ENCODE results near the gene SLC35A4. TPM values are rescaled to one million over a fixed set of nuclear protein-coding genes. Genes with fewer than 3 reads are reported as not detected.
A peak's percentile ranks its signal among the peaks of the same experiment; 100 is the strongest.

SLC35A4 gene
- total and polyA plus RNA-seq, 2 of the 13 experiments (the other 11 are each of a cell fraction or from before 2014, with no cell fraction given) = 0.71 to 4.0 TPM

DNA sequence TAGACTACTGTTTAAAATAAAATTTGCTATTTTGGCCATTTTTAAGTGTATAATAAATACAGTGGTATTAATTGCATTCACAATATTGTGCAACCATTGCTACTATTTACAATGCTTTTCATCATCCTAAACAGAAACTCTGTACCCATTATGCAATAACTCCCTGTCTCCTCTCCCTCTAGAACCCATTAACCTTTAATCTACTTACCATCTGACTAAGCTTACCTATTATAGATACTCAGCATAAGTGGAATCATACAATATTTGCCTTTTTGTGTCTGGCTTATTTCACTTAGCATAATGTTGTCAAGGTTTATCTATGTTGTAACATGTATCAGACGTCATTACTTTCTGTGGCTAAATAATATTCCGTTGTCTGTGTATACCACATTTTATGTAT, 42.4 kb downstream of the SLC35A4 start (continued):
- TF ChIP-seq ZNF768 (CRISPR knock-in tag; IDR thresholded peaks at IDR 0.05) (no peak), CBX5 (CRISPR knock-in tag; IDR thresholded peaks at IDR 0.05; ENCODE audit: borderline replicate concordance) (no peak), FOXC1 (CRISPR knock-in tag; IDR thresholded peaks at IDR 0.05; ENCODE audit: borderline replicate concordance) (no peak), ZNF879 (CRISPR knock-in tag; IDR thresholded peaks at IDR 0.05) (no peak), GTF2F1 (IDR thresholded peaks at IDR 0.05; ENCODE audit: low read length) (no peak), FOXM1 (CRISPR knock-in tag; IDR thresholded peaks at IDR 0.05) (no peak), HCFC1 (IDR thresholded peaks at IDR 0.05; ENCODE audit: low read depth, low read length) (no peak), KLF11 (CRISPR knock-in tag; IDR thresholded peaks at IDR 0.05) (no peak), NFE2 (CRISPR knock-in tag; IDR thresholded peaks at IDR 0.05) (no peak), MZF1 (CRISPR knock-in tag; IDR thresholded peaks at IDR 0.05; ENCODE audit: borderline replicate concordance) (no peak), RNF2 (conservative IDR thresholded peaks at IDR 0.05; ENCODE audit: low read depth) (no peak), ZMYM2 (CRISPR knock-in tag; IDR thresholded peaks at IDR 0.05) (no peak), ZSCAN9 (CRISPR knock-in tag; IDR thresholded peaks at IDR 0.05; ENCODE audit: borderline replicate concordance) (peak; percentile 77), KLF15 (CRISPR knock-in tag; IDR thresholded peaks at IDR 0.05; ENCODE audit: borderline replicate concordance) (no peak), RCOR2 (CRISPR knock-in tag; IDR thresholded peaks at IDR 0.05) (peak; percentile 81)
- TF ChIP-seq, protein P1, sequence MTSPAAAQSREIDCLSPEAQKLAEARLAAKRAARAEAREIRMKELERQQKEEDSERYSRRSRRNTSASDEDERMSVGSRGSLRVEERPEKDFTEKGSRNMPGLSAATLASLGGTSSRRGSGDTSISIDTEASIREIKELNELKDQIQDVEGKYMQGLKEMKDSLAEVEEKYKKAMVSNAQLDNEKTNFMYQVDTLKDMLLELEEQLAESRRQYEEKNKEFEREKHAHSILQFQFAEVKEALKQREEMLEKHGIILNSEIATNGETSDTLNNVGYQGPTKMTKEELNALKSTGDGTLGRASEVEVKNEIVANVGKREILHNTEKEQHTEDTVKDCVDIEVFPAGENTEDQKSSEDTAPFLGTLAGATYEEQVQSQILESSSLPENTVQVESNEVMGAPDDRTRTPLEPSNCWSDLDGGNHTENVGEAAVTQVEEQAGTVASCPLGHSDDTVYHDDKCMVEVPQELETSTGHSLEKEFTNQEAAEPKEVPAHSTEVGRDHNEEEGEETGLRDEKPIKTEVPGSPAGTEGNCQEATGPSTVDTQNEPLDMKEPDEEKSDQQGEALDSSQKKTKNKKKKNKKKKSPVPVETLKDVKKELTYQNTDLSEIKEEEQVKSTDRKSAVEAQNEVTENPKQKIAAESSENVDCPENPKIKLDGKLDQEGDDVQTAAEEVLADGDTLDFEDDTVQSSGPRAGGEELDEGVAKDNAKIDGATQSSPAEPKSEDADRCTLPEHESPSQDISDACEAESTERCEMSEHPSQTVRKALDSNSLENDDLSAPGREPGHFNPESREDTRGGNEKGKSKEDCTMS (CRISPR knock-in tag; conservative IDR thresholded peaks at IDR 0.05) = no peak
- TF ChIP-seq, protein P2, sequence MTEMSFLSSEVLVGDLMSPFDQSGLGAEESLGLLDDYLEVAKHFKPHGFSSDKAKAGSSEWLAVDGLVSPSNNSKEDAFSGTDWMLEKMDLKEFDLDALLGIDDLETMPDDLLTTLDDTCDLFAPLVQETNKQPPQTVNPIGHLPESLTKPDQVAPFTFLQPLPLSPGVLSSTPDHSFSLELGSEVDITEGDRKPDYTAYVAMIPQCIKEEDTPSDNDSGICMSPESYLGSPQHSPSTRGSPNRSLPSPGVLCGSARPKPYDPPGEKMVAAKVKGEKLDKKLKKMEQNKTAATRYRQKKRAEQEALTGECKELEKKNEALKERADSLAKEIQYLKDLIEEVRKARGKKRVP (CRISPR knock-in tag; IDR thresholded peaks at IDR 0.05) = peak; percentile 55 to 98; a peak in 3 of 4 replicates
- TF ChIP-seq, protein P3, sequence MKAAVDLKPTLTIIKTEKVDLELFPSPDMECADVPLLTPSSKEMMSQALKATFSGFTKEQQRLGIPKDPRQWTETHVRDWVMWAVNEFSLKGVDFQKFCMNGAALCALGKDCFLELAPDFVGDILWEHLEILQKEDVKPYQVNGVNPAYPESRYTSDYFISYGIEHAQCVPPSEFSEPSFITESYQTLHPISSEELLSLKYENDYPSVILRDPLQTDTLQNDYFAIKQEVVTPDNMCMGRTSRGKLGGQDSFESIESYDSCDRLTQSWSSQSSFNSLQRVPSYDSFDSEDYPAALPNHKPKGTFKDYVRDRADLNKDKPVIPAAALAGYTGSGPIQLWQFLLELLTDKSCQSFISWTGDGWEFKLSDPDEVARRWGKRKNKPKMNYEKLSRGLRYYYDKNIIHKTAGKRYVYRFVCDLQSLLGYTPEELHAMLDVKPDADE (CRISPR knock-in tag; IDR thresholded peaks at IDR 0.05) = no peak
- TF ChIP-seq, protein P4, sequence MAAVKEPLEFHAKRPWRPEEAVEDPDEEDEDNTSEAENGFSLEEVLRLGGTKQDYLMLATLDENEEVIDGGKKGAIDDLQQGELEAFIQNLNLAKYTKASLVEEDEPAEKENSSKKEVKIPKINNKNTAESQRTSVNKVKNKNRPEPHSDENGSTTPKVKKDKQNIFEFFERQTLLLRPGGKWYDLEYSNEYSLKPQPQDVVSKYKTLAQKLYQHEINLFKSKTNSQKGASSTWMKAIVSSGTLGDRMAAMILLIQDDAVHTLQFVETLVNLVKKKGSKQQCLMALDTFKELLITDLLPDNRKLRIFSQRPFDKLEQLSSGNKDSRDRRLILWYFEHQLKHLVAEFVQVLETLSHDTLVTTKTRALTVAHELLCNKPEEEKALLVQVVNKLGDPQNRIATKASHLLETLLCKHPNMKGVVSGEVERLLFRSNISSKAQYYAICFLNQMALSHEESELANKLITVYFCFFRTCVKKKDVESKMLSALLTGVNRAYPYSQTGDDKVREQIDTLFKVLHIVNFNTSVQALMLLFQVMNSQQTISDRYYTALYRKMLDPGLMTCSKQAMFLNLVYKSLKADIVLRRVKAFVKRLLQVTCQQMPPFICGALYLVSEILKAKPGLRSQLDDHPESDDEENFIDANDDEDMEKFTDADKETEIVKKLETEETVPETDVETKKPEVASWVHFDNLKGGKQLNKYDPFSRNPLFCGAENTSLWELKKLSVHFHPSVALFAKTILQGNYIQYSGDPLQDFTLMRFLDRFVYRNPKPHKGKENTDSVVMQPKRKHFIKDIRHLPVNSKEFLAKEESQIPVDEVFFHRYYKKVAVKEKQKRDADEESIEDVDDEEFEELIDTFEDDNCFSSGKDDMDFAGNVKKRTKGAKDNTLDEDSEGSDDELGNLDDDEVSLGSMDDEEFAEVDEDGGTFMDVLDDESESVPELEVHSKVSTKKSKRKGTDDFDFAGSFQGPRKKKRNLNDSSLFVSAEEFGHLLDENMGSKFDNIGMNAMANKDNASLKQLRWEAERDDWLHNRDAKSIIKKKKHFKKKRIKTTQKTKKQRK (IDR thresholded peaks at IDR 0.05; ENCODE audit: low read length) = no peak
- TF ChIP-seq, protein P5, sequence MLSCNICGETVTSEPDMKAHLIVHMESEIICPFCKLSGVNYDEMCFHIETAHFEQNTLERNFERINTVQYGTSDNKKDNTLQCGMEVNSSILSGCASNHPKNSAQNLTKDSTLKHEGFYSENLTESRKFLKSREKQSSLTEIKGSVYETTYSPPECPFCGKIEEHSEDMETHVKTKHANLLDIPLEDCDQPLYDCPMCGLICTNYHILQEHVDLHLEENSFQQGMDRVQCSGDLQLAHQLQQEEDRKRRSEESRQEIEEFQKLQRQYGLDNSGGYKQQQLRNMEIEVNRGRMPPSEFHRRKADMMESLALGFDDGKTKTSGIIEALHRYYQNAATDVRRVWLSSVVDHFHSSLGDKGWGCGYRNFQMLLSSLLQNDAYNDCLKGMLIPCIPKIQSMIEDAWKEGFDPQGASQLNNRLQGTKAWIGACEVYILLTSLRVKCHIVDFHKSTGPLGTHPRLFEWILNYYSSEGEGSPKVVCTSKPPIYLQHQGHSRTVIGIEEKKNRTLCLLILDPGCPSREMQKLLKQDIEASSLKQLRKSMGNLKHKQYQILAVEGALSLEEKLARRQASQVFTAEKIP (CRISPR knock-in tag; IDR thresholded peaks at IDR 0.05; ENCODE audit: borderline replicate concordance) = no peak
- TF ChIP-seq, protein P6, sequence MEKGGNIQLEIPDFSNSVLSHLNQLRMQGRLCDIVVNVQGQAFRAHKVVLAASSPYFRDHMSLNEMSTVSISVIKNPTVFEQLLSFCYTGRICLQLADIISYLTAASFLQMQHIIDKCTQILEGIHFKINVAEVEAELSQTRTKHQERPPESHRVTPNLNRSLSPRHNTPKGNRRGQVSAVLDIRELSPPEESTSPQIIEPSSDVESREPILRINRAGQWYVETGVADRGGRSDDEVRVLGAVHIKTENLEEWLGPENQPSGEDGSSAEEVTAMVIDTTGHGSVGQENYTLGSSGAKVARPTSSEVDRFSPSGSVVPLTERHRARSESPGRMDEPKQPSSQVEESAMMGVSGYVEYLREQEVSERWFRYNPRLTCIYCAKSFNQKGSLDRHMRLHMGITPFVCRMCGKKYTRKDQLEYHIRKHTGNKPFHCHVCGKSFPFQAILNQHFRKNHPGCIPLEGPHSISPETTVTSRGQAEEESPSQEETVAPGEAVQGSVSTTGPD (CRISPR knock-in tag; IDR thresholded peaks at IDR 0.05) = no peak

All from HepG2 (cell line).